ENCODE measurements around the gene HECA. TPM values are rescaled to one million over a fixed set of nuclear protein-coding genes. Genes with fewer than 3 reads are reported as not detected.

HECA gene
- total and polyA plus RNA-seq, 2 of the 8 experiments (the other 6 are each of a cell fraction or from before 2014, with no cell fraction given), result 2.4 to 9.2 TPM

DNA sequence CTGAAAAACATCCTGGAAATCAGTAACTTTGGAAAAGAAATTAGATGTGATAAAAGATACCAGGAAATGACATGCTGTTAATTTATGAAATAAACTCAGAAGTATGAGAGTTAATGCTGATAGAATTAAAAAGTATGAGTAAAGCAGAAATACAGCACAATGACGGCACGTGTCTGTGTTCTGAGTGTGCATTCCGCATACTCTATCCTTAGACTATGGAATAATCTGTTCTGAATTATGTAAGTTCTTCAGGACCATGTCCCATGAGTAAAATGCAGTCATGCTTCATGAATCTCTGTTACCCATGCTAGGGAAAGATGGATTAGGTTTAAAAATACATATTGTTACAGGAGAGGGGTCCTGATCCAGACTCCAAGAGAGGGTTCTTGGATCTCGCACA, 21.7 kb downstream of the HECA start (continued):
- TF ChIP-seq SP4 (IDR thresholded peaks at IDR 0.05; ENCODE audit: low read length), result no peak
- TF ChIP-seq, protein P1, sequence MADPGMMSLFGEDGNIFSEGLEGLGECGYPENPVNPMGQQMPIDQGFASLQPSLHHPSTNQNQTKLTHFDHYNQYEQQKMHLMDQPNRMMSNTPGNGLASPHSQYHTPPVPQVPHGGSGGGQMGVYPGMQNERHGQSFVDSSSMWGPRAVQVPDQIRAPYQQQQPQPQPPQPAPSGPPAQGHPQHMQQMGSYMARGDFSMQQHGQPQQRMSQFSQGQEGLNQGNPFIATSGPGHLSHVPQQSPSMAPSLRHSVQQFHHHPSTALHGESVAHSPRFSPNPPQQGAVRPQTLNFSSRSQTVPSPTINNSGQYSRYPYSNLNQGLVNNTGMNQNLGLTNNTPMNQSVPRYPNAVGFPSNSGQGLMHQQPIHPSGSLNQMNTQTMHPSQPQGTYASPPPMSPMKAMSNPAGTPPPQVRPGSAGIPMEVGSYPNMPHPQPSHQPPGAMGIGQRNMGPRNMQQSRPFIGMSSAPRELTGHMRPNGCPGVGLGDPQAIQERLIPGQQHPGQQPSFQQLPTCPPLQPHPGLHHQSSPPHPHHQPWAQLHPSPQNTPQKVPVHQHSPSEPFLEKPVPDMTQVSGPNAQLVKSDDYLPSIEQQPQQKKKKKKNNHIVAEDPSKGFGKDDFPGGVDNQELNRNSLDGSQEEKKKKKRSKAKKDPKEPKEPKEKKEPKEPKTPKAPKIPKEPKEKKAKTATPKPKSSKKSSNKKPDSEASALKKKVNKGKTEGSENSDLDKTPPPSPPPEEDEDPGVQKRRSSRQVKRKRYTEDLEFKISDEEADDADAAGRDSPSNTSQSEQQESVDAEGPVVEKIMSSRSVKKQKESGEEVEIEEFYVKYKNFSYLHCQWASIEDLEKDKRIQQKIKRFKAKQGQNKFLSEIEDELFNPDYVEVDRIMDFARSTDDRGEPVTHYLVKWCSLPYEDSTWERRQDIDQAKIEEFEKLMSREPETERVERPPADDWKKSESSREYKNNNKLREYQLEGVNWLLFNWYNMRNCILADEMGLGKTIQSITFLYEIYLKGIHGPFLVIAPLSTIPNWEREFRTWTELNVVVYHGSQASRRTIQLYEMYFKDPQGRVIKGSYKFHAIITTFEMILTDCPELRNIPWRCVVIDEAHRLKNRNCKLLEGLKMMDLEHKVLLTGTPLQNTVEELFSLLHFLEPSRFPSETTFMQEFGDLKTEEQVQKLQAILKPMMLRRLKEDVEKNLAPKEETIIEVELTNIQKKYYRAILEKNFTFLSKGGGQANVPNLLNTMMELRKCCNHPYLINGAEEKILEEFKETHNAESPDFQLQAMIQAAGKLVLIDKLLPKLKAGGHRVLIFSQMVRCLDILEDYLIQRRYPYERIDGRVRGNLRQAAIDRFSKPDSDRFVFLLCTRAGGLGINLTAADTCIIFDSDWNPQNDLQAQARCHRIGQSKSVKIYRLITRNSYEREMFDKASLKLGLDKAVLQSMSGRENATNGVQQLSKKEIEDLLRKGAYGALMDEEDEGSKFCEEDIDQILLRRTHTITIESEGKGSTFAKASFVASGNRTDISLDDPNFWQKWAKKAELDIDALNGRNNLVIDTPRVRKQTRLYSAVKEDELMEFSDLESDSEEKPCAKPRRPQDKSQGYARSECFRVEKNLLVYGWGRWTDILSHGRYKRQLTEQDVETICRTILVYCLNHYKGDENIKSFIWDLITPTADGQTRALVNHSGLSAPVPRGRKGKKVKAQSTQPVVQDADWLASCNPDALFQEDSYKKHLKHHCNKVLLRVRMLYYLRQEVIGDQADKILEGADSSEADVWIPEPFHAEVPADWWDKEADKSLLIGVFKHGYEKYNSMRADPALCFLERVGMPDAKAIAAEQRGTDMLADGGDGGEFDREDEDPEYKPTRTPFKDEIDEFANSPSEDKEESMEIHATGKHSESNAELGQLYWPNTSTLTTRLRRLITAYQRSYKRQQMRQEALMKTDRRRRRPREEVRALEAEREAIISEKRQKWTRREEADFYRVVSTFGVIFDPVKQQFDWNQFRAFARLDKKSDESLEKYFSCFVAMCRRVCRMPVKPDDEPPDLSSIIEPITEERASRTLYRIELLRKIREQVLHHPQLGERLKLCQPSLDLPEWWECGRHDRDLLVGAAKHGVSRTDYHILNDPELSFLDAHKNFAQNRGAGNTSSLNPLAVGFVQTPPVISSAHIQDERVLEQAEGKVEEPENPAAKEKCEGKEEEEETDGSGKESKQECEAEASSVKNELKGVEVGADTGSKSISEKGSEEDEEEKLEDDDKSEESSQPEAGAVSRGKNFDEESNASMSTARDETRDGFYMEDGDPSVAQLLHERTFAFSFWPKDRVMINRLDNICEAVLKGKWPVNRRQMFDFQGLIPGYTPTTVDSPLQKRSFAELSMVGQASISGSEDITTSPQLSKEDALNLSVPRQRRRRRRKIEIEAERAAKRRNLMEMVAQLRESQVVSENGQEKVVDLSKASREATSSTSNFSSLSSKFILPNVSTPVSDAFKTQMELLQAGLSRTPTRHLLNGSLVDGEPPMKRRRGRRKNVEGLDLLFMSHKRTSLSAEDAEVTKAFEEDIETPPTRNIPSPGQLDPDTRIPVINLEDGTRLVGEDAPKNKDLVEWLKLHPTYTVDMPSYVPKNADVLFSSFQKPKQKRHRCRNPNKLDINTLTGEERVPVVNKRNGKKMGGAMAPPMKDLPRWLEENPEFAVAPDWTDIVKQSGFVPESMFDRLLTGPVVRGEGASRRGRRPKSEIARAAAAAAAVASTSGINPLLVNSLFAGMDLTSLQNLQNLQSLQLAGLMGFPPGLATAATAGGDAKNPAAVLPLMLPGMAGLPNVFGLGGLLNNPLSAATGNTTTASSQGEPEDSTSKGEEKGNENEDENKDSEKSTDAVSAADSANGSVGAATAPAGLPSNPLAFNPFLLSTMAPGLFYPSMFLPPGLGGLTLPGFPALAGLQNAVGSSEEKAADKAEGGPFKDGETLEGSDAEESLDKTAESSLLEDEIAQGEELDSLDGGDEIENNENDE (IDR thresholded peaks at IDR 0.05; ENCODE audit: insufficient replicate concordance, low read length), result no peak
